B cell (primary cell): ENCODE measurements around the gene AFG1L. TPM values are rescaled to one million over a fixed set of nuclear protein-coding genes. Genes with fewer than 3 reads are reported as not detected.

Experiments
- ATAC-seq: fragments of 200-7000 bp; cut with Tn5 transposase; one replicate; pipeline ENCODE4 v1.10.0; 2021; ENCODE audit warnings: low read depth, mild to moderate bottlenecking, moderate number of reproducible peaks, moderate library complexity
- CTCF ChIA-PET: fragments of 350-600 bp; sonication (Branson Sonifier 250); formaldehyde crosslinking; loops from one replicate; lab custom pipeline; 2021; ENCODE audit warnings: antibody characterized with exemption, inconsistent platforms; lab: Charles Lee
- POLR2A ChIA-PET: fragments of 350-600 bp; sonication (Branson Sonifier 250); formaldehyde crosslinking; loops from one replicate; lab custom pipeline; 2021; ENCODE audit warnings: antibody characterized with exemption; lab: Charles Lee
- DNase-seq: peaks from one replicate; pipeline ENCODE4 v3.0.0; 2013
- H2AFZ ChIP-seq: 2 replicates; pipeline ENCODE4 v1.6.1; 2012; ENCODE audit warnings: mild to moderate bottlenecking, low read depth, low read length; ENCODE audit not compliant: insufficient read depth, poor library complexity, severe bottlenecking
- H3K27ac ChIP-seq, 2 donors: 1 replicate in 1 of 2; 2 replicates in 1 of 2; pipeline ENCODE4 v1.5.1; 2012 to 2013; ENCODE audit warnings: low read length in 2 of 2, mild to moderate bottlenecking in 2 of 2, moderate library complexity in 1 of 2
- H3K27me3 ChIP-seq, 4 experiments: fragments of 200-600 bp in 1 of 4; sonication (generic) in 1 of 4; replicated peaks in 1 of 4; 1 replicate in 2 of 4; 2 replicates in 2 of 4; pipeline versions ENCODE4 v1.6.1 to v1.7.0; 2013 to 2016; ENCODE audit warnings: low read length in 3 of 4, mild to moderate bottlenecking in 2 of 4, mixed read lengths in 1 of 4, moderate library complexity in 1 of 4; ENCODE audit not compliant: insufficient read depth in 4 of 4, control insufficient read depth in 3 of 4; ENCODE audit errors: control extremely low read depth in 1 of 4
- H3K36me3 ChIP-seq, 2 experiments: replicated peaks in 1 of 2; 1 replicate in 1 of 2; 2 replicates in 1 of 2; pipeline versions ENCODE4 v1.6.1 to v1.7.1; 2013; ENCODE audit warnings: low read length in 1 of 2; ENCODE audit not compliant: insufficient read depth in 2 of 2, control insufficient read depth in 1 of 2; ENCODE audit errors: control extremely low read depth in 1 of 2, extremely low read depth in 1 of 2
- H3K4me1 ChIP-seq, 2 donors: fragments of 200-600 bp in 1 of 2; sonication (generic) in 1 of 2; 1 replicate in 1 of 2; 2 replicates in 1 of 2; pipeline versions ENCODE4 v1.5.1 to v1.6.1; 2013 to 2017; ENCODE audit warnings: low read length in 2 of 2; ENCODE audit not compliant: control insufficient read depth in 2 of 2, insufficient read depth in 2 of 2
- H3K4me2 ChIP-seq: replicated peaks from 2 replicates; pipeline ENCODE3; 2012; ENCODE audit warnings: mild to moderate bottlenecking, low read depth, low read length; ENCODE audit not compliant: poor library complexity, severe bottlenecking
- H3K4me3 ChIP-seq, 5 experiments: fragments of 200-600 bp in 1 of 5; sonication (generic) in 1 of 5; 1 replicate in 3 of 5; 2 replicates in 2 of 5; pipeline versions ENCODE4 v1.5.1 to v1.7.0; 2011 to 2016; ENCODE audit warnings: low read length in 4 of 5, mild to moderate bottlenecking in 4 of 5, low read depth in 2 of 5, control low read depth in 1 of 5, moderate library complexity in 1 of 5; ENCODE audit not compliant: insufficient read depth in 1 of 5; ENCODE audit errors: control extremely low read depth in 1 of 5, extremely low read depth in 1 of 5
- H3K79me2 ChIP-seq: fragments of 200-600 bp; sonication (generic); one replicate; pipeline ENCODE4 v1.6.0; 2016; ENCODE audit warnings: low read length; ENCODE audit not compliant: control insufficient read depth, insufficient read depth
- H3K9ac ChIP-seq: fragments of 200-600 bp; sonication (generic); 2 replicates; pipeline ENCODE4 v1.6.1; 2017; ENCODE audit warnings: mild to moderate bottlenecking, low read length, moderate library complexity
- H3K9me3 ChIP-seq, 3 donors: one replicate each; pipeline versions ENCODE4 v1.6.1 to v1.7.1; 2013; ENCODE audit warnings: low read length in 2 of 3; ENCODE audit not compliant: control insufficient read depth in 2 of 3, insufficient read depth in 1 of 3; ENCODE audit errors: control extremely low read depth in 1 of 3
- H4K20me1 ChIP-seq: 2 replicates; pipeline ENCODE4 v1.6.0; 2012; ENCODE audit warnings: mild to moderate bottlenecking, low read length; ENCODE audit not compliant: insufficient read depth, control insufficient read depth, poor library complexity, severe bottlenecking
- H3K27ac Mint-ChIP-seq: one replicate; pipeline ENCODE4 v1.8.0; 2021; ENCODE audit warnings: mixed read lengths
- H3K27me3 Mint-ChIP-seq: one replicate; pipeline ENCODE4 v1.8.0; 2021; ENCODE audit warnings: mixed read lengths
- H3K4me1 Mint-ChIP-seq: one replicate; pipeline ENCODE4 v1.8.0; 2021; ENCODE audit warnings: mixed read lengths
- H3K4me3 Mint-ChIP-seq: one replicate; pipeline ENCODE4 v1.8.0; 2021; ENCODE audit warnings: mixed read lengths
- H3K9me3 Mint-ChIP-seq: one replicate; pipeline ENCODE4 v1.8.0; 2022; ENCODE audit warnings: mixed read lengths; ENCODE audit not compliant: insufficient read depth
- EZH2 ChIP-seq: IDR thresholded peaks from 2 replicates; pipeline ENCODE4 v1.6.1; 2012; ENCODE audit warnings: borderline replicate concordance, low read depth, mild to moderate bottlenecking, moderate library complexity, low read length; ENCODE audit not compliant: insufficient read depth, poor library complexity, severe bottlenecking
- WGBS: methylation state at CpG from one replicate; pipeline ENCODE4 v1.1.5; 2013; ENCODE audit warnings: missing lambda C conversion rate; ENCODE audit not compliant: insufficient coverage; 5-methylcytosine and 5-hydroxymethylcytosine counted together
- intact Hi-C: fragments of 100-400 bp; cut with micrococcal nuclease; formaldehyde crosslinking; loops from one replicate; pipeline ENCODE4 v1.10.0; 2022
- polyA plus RNA-seq: library from polyadenylated mRNA; depleted of rRNA; stranded (reverse); fragments of >200 nt; gene quantifications from 2 replicates; pipeline ENCODE4 v1.2.3, GENCODE V29; 2012
- total RNA-seq, 2 donors: library from RNA; stranded (reverse); fragments of 120-200 nt in 1 of 2; gene quantifications; 1 replicate in 1 of 2; 2 replicates in 1 of 2; pipeline versions ENCODE4 v1.2.3 to v1.2.4, GENCODE V29; 2013 to 2022
- TF ChIP-seq, protein P1 (sequence below): fragments of 200-600 bp; IDR thresholded peaks from one replicate; pipeline ENCODE4 v1.8.0; 2022; ENCODE audit warnings: antibody characterized with exemption, mild to moderate bottlenecking

Gene AFG1L
- total and polyA plus RNA-seq, 2 donors (not counting 1 experiment from before 2014, with no cell fraction given) = 1.8 to 14.2 TPM

GRCh38 chr6:108549741-108550140 is 254.9 kb downstream of the AFG1L start:
- H3K4me3 Mint-ChIP-seq = no peak overlapping the region
- H4K20me1 ChIP-seq = no peaks in the 10 kb centered on the region
- peaks cover 3% of the 10 kb centered on the region for H3K4me1 Mint-ChIP-seq
- H3K9me3 ChIP-seq = no peaks in the 10 kb centered on the region
- DNase-seq (no peak), ATAC-seq (no peak)
- no peak overlapping the region for H3K27ac ChIP-seq
- no peak overlapping the region for H3K9ac ChIP-seq
- H3K27ac Mint-ChIP-seq = no peak overlapping the region
- no peaks in the 10 kb centered on the region for H3K36me3 ChIP-seq
- no peak for TF ChIP-seq EZH2
- TF ChIP-seq, protein P1, sequence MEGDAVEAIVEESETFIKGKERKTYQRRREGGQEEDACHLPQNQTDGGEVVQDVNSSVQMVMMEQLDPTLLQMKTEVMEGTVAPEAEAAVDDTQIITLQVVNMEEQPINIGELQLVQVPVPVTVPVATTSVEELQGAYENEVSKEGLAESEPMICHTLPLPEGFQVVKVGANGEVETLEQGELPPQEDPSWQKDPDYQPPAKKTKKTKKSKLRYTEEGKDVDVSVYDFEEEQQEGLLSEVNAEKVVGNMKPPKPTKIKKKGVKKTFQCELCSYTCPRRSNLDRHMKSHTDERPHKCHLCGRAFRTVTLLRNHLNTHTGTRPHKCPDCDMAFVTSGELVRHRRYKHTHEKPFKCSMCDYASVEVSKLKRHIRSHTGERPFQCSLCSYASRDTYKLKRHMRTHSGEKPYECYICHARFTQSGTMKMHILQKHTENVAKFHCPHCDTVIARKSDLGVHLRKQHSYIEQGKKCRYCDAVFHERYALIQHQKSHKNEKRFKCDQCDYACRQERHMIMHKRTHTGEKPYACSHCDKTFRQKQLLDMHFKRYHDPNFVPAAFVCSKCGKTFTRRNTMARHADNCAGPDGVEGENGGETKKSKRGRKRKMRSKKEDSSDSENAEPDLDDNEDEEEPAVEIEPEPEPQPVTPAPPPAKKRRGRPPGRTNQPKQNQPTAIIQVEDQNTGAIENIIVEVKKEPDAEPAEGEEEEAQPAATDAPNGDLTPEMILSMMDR = no peak
- CTCF ChIA-PET = interaction anchor here (1.0 to 1.9 kb wide), 3 partner anchors 8 to 238 kb away, joined by 3 to 14 read pairs (median 3); no protein-coding TSS in a partner anchor
- 85% methylated on average over 1 of the region's 3 CpGs for WGBS
- H3K27me3 ChIP-seq = peaks cover 0 to 4% (median 0%) of the 10 kb centered on the region in 4 experiments
- no peaks in the 10 kb centered on the region for H3K27me3 Mint-ChIP-seq
- no peak overlapping the region for H3K4me3 ChIP-seq
- H2AFZ ChIP-seq = no peak overlapping the region
- H3K9me3 Mint-ChIP-seq = no peaks in the 10 kb centered on the region
- peaks cover 5 to 8% of the 10 kb centered on the region in 2 donors for H3K4me1 ChIP-seq
- POLR2A ChIA-PET = no interaction called here
- no peaks in the 10 kb centered on the region for H3K79me2 ChIP-seq
- intact Hi-C loops = no loop called here
- no peak overlapping the region for H3K4me2 ChIP-seq

DNA sequence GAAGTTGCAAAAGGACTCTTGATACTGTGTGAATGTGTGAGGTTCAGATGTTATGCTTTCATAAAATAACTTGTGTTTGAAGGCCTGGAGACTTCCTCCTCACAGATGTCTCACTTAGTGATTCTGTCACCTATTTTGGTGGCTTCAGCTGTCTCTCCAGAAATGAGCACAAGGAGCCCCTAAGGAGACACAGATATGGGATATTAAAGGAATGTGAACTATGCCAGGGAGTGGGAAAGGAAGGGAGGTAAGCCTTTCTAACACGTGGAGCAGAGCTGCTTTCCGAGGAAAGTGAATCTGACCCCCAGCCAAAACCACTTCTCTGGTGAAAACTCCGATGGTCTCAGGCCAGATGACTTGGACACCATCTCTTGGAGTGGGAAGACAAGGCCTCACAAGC is 255.4 kb downstream of the AFG1L start:
- WGBS = 100% methylated on average over 1 of the region's 3 CpGs
- intact Hi-C loops = no loop called here
- ATAC-seq = no peak

More for the DNA sequence above, 255.4 kb downstream of the AFG1L start:
- H3K79me2 ChIP-seq = no peaks in the 10 kb centered on the region
- no peak overlapping the region for H3K9ac ChIP-seq
- no peak overlapping the region for H3K4me2 ChIP-seq
- H3K4me1 ChIP-seq = peaks cover 5 to 8% of the 10 kb centered on the region in 2 donors
- no peaks in the 10 kb centered on the region for H3K9me3 ChIP-seq
- H4K20me1 ChIP-seq = no peaks in the 10 kb centered on the region
- ChIA-PET POLR2A (no interaction called here), CTCF (interaction anchor here (1.0 to 1.9 kb wide), 3 partner anchors 8 to 238 kb away, joined by 3 to 14 read pairs (median 3); no protein-coding TSS in a partner anchor)
- Mint-ChIP-seq H3K4me3 (no peak overlapping the region), H3K4me1 (peaks cover 3% of the 10 kb centered on the region), H3K9me3 (no peaks in the 10 kb centered on the region), H3K27me3 (peaks cover 2% of the 10 kb centered on the region), H3K27ac (no peak overlapping the region)
- no peaks in the 10 kb centered on the region for H3K36me3 ChIP-seq
- peaks cover 0 to 4% (median 0%) of the 10 kb centered on the region in 4 experiments for H3K27me3 ChIP-seq
- no peak for DNase-seq
- no peak overlapping the region for H2AFZ ChIP-seq
- no peak for TF ChIP-seq EZH2
- no peak overlapping the region for H3K4me3 ChIP-seq
- H3K27ac ChIP-seq = no peak overlapping the region
